GM13976 (cell line): ENCODE measurements around the gene PEPD.

Source experiments
- DNase-seq: peaks from one replicate; pipeline ENCODE4 v3.0.0; 2012; ENCODE audit warnings: low spot score
- CTCF ChIP-seq: IDR thresholded peaks from 2 replicates; pipeline ENCODE4 v1.5.1; 2012; ENCODE audit warnings: borderline replicate concordance, mild to moderate bottlenecking; ENCODE audit not compliant: insufficient read depth; ENCODE audit errors: extremely low read depth, missing control alignments, control extremely low read depth
- in situ Hi-C: fragments of 300-500 bp; cut with MboI; formaldehyde crosslinking; loops from one replicate; pipeline ENCODE4 v1.12.0; 2022; ENCODE audit warnings: low sequenced_read_pairs, mixed read lengths, inconsistent platforms; ENCODE audit not compliant: unreplicated experiment

The PEPD gene

GRCh38 chr19:33459222-33460090 lies 62.1 kb downstream of the PEPD start:
- in situ Hi-C loops, result no loop called here
- no peak for DNase-seq
- TF ChIP-seq CTCF, result no peak

GRCh38 chr19:33458807-33459206 lies 62.8 kb downstream of the PEPD start:
- no peak for TF ChIP-seq CTCF
- in situ Hi-C loops, result no loop called here
- no peak for DNase-seq

- no peak for TF ChIP-seq CTCF
- in situ Hi-C loops, result no loop called here
These were observed 63.4 kb downstream of the PEPD start for GRCh38 chr19:33458171-33458633.

GRCh38 chr19:33456845-33457220 lies 64.8 kb downstream of the PEPD start:
- no peak for DNase-seq
- in situ Hi-C loops, result no loop called here
- no peak for TF ChIP-seq CTCF

More at GRCh38 chr19:33458171-33458633, 63.4 kb downstream of the PEPD start:
- no peak for DNase-seq

GRCh38 chr19:33456076-33456844 lies 65.3 kb downstream of the PEPD start:
- TF ChIP-seq CTCF, result no peak
- in situ Hi-C loops, result no loop called here
- DNase-seq, result no peak

- no peak for TF ChIP-seq CTCF
- no peak for DNase-seq
- in situ Hi-C loops, result no loop called here
These were observed 68.3 kb downstream of the PEPD start for GRCh38 chr19:33453265-33453664.
